Gastroesophageal sphincter (tissue), 3 donors: ENCODE results near the gene CYB561D1.

Source experiments
- CTCF ChIP-seq, 4 experiments: fragments of 200-600 bp in 2 of 4; fragments of 450-650 bp in 2 of 4; sonication (generic) in 1 of 4; IDR thresholded peaks; one replicate each; pipeline ENCODE4 v1.5.1; 2017 to 2019; ENCODE audit warnings: antibody characterized with exemption in 4 of 4, mild to moderate bottlenecking in 2 of 4, moderate library complexity in 2 of 4
- EP300 ChIP-seq: sonication (generic); formaldehyde crosslinking; IDR thresholded peaks from one replicate; pipeline ENCODE4 v1.6.1; 2017; ENCODE audit warnings: antibody characterized with exemption, mild to moderate bottlenecking
- POLR2A ChIP-seq, 2 donors: fragments of 450-650 bp; IDR thresholded peaks; one replicate each; pipeline ENCODE4 v1.6.1; 2017; ENCODE audit warnings: antibody characterized with exemption in 2 of 2, mild to moderate bottlenecking in 2 of 2, moderate library complexity in 1 of 2
- POLR2AphosphoS5 ChIP-seq: sonication (generic); formaldehyde crosslinking; IDR thresholded peaks from one replicate; pipeline ENCODE4 v1.6.1; 2017; ENCODE audit warnings: antibody characterized with exemption

- TF ChIP-seq POLR2A (IDR thresholded peaks at IDR 0.05) (no peak), CTCF (IDR thresholded peaks at IDR 0.05) (no peak), EP300 (no peak), POLR2AphosphoS5 (no peak)
Observed at GRCh38 chr1:109479311-109479710, 14.6 kb upstream of the CYB561D1 start.
